Keratinocyte (primary cell): ENCODE data around the gene TPCN2. TPM values are rescaled to one million over a fixed set of nuclear protein-coding genes. Genes with fewer than 3 reads are reported as not detected.
"Not testable (repeated sequence)": the region's sequence is repeated elsewhere in the genome, so short reads cannot be mapped to it uniquely, and the experiment has no call there.

Source experiments
- DNase-seq: peaks from one replicate; pipeline ENCODE4 v3.0.0-alpha.2; 2011; ENCODE audit warnings: low read depth, missing footprints, low spot score
- FAIRE-seq: peaks from 2 replicates; lab custom pipeline; 2011; peaks lifted over from hg19 to GRCh38; lab: Jason Lieb, UNC
- H2AFZ ChIP-seq: 2 replicates; pipeline ENCODE4 v1.6.0; 2012; ENCODE audit warnings: low read length, control low read depth, inconsistent platforms; ENCODE audit not compliant: control insufficient read depth
- H3K27ac ChIP-seq: 2 replicates; pipeline ENCODE4 v1.5.1; 2011; ENCODE audit warnings: low read length; ENCODE audit not compliant: control insufficient read depth, insufficient read depth
- H3K27me3 ChIP-seq: 3 replicates; pipeline ENCODE4 v1.6.0; 2011; ENCODE audit warnings: low read length; ENCODE audit not compliant: control insufficient read depth, insufficient read depth; ENCODE audit errors: extremely low read depth
- H3K36me3 ChIP-seq, 2 experiments: 2 replicates in 1 of 2; 3 replicates in 1 of 2; pipeline ENCODE4 v1.5.1; 2011; ENCODE audit warnings: low read length in 2 of 2, mild to moderate bottlenecking in 1 of 2; ENCODE audit not compliant: control insufficient read depth in 2 of 2, insufficient read depth in 2 of 2; ENCODE audit errors: extremely low read depth in 1 of 2
- H3K4me1 ChIP-seq: 3 replicates; pipeline ENCODE4 v1.5.1; 2011; ENCODE audit warnings: low read length; ENCODE audit not compliant: control insufficient read depth, insufficient read depth; ENCODE audit errors: extremely low read depth
- H3K4me2 ChIP-seq: 3 replicates; pipeline ENCODE4 v1.6.0; 2011; ENCODE audit warnings: low read depth, low read length; ENCODE audit not compliant: control insufficient read depth, insufficient read depth; ENCODE audit errors: extremely low read depth
- H3K4me3 ChIP-seq, 3 experiments: fragments of 200-600 bp in 1 of 3; sonication (generic) in 1 of 3; 2 replicates in 2 of 3; 3 replicates in 1 of 3; pipeline ENCODE4 v1.5.1; 2011 to 2016; ENCODE audit warnings: low read length in 3 of 3, mild to moderate bottlenecking in 3 of 3, control low read depth in 2 of 3, inconsistent platforms in 1 of 3, low read depth in 1 of 3, mixed read lengths in 1 of 3, mixed run types in 1 of 3, moderate library complexity in 1 of 3; ENCODE audit not compliant: control insufficient read depth in 2 of 3, insufficient read depth in 2 of 3; ENCODE audit errors: extremely low read depth in 1 of 3
- H3K79me2 ChIP-seq: 2 replicates; pipeline ENCODE4 v1.6.0; 2012; ENCODE audit warnings: low read length; ENCODE audit not compliant: control insufficient read depth, insufficient read depth
- H3K9ac ChIP-seq: 3 replicates; pipeline ENCODE4 v1.6.0; 2011; ENCODE audit warnings: low read length; ENCODE audit not compliant: control insufficient read depth, insufficient read depth; ENCODE audit errors: extremely low read depth
- H3K9me1 ChIP-seq: 3 replicates; pipeline ENCODE4 v1.6.0; 2011; ENCODE audit warnings: low read length; ENCODE audit not compliant: control insufficient read depth, insufficient read depth; ENCODE audit errors: extremely low read depth
- H3K9me3 ChIP-seq: 2 replicates; pipeline ENCODE4 v1.5.1; 2012; ENCODE audit warnings: low read depth, low read length; ENCODE audit not compliant: control insufficient read depth
- H4K20me1 ChIP-seq: 3 replicates; pipeline ENCODE4 v1.6.0; 2011; ENCODE audit warnings: low read length; ENCODE audit not compliant: control insufficient read depth, insufficient read depth; ENCODE audit errors: extremely low read depth
- CTCF ChIP-seq, 3 experiments: IDR thresholded peaks in 1 of 3; conservative IDR thresholded peaks in 1 of 3; optimal IDR thresholded peaks in 1 of 3; 2 replicates in 2 of 3; 3 replicates in 1 of 3; pipeline versions ENCODE3 to v1.5.1; 2011; ENCODE audit warnings: low read length in 3 of 3, mild to moderate bottlenecking in 3 of 3, moderate library complexity in 2 of 3, control low read depth in 1 of 3, inconsistent platforms in 1 of 3; ENCODE audit not compliant: insufficient read depth in 2 of 3; ENCODE audit errors: extremely low read depth in 1 of 3
- EZH2 ChIP-seq: IDR thresholded peaks from one replicate; pipeline ENCODE4 v1.6.1; 2012; ENCODE audit warnings: inconsistent platforms, mild to moderate bottlenecking, low read length, moderate library complexity
- dilution Hi-C: fragments of 300-500 bp; cut with MboI; formaldehyde crosslinking; loops from one replicate; pipeline ENCODE4 v1.7.0; 2020; ENCODE audit warnings: low sequenced_read_pairs; ENCODE audit not compliant: extremely low pct_ligation_motif_present
- polyA plus RNA-seq, 5 experiments: library from polyadenylated mRNA; depleted of rRNA in 3 of 5; stranded (reverse) in 3 of 5; stranded (forward) in 1 of 5; unstranded in 1 of 5; fragments of >200 nt; gene quantifications; 1 replicate in 1 of 5; 2 replicates in 3 of 5; 3 replicates in 1 of 5; pipeline versions ENCODE4 v1.2.1 to v1.2.3, GENCODE V29; 2011 to 2012; ENCODE audit warnings: missing spikeins in 2 of 5, low read depth in 1 of 5, low replicate concordance in 1 of 5

The TPCN2 gene
- polyA plus RNA-seq, 1 donor (not counting 4 experiments of a cell fraction or from before 2014, with no cell fraction given): 7.7 TPM

GRCh38 chr11:69148806-69149205 lies 100.1 kb downstream of the TPCN2 start:
- no peak overlapping the region for H3K4me2 ChIP-seq
- dilution Hi-C loops: no loop called here
- TF ChIP-seq EZH2 (no peak), CTCF (optimal IDR thresholded peaks at IDR 0.05 in 1 of 3, IDR thresholded peaks at IDR 0.05 in 1 of 3, conservative IDR thresholded peaks at IDR 0.05 in 1 of 3; ENCODE audit: extremely low read depth in 1 of 3, insufficient read depth in 2 of 3, low read length in 3 of 3) (no peak)
- H3K36me3 ChIP-seq: no peaks in the 10 kb centered on the region
- H3K9me1 ChIP-seq: no peaks in the 10 kb centered on the region
- no peak overlapping the region for H3K9ac ChIP-seq
- no peak for DNase-seq
- no peaks in the 10 kb centered on the region for H4K20me1 ChIP-seq
- no peaks in the 10 kb centered on the region for H3K4me1 ChIP-seq
- H3K27me3 ChIP-seq: no peaks in the 10 kb centered on the region
- peaks cover 2% of the 10 kb centered on the region for H3K9me3 ChIP-seq
- H2AFZ ChIP-seq: no peak overlapping the region
- no peak overlapping the region for H3K27ac ChIP-seq
- H3K79me2 ChIP-seq: no peaks in the 10 kb centered on the region
- no peak overlapping the region for H3K4me3 ChIP-seq
- FAIRE-seq: no peak

- H3K79me2 ChIP-seq, H3K4me3 ChIP-seq, H3K4me2 ChIP-seq, DNase-seq, H3K9ac ChIP-seq, H3K27me3 ChIP-seq, H3K36me3 ChIP-seq, H3K9me1 ChIP-seq, H3K9me3 ChIP-seq, H2AFZ ChIP-seq, dilution Hi-C loops, H3K4me1 ChIP-seq, FAIRE-seq, H4K20me1 ChIP-seq, H3K27ac ChIP-seq: not testable (repeated sequence)
Measured at GRCh38 chr11:69149338-69150045, 100.8 kb downstream of the TPCN2 start.

- H3K36me3 ChIP-seq: no peaks in the 10 kb centered on the region
- no peak overlapping the region for H3K9ac ChIP-seq
- dilution Hi-C loops: no loop called here
- TF ChIP-seq EZH2: no peak
- no peak for TF ChIP-seq CTCF (optimal IDR thresholded peaks at IDR 0.05 in 1 of 3, IDR thresholded peaks at IDR 0.05 in 1 of 3, conservative IDR thresholded peaks at IDR 0.05 in 1 of 3; ENCODE audit: extremely low read depth in 1 of 3, insufficient read depth in 2 of 3, low read length in 3 of 3)
- peaks cover 2% of the 10 kb centered on the region for H3K9me3 ChIP-seq
- no peak for DNase-seq
- no peaks in the 10 kb centered on the region for H3K9me1 ChIP-seq
- H3K27me3 ChIP-seq: no peaks in the 10 kb centered on the region
- H3K4me2 ChIP-seq: no peak overlapping the region
- H3K4me3 ChIP-seq: no peak overlapping the region
- no peak overlapping the region for H2AFZ ChIP-seq
- no peaks in the 10 kb centered on the region for H3K4me1 ChIP-seq
- H3K79me2 ChIP-seq: no peaks in the 10 kb centered on the region
- no peak for FAIRE-seq
- H3K27ac ChIP-seq: no peak overlapping the region
- no peaks in the 10 kb centered on the region for H4K20me1 ChIP-seq
Measured at GRCh38 chr11:69150175-69150574, 101.4 kb downstream of the TPCN2 start.
